ENCODE results near the gene POMT2. TPM values are rescaled to one million over a fixed set of nuclear protein-coding genes. Genes with fewer than 3 reads are reported as not detected.

POMT2 gene
- total RNA-seq, 1 donor: 2.8 TPM

DNA sequence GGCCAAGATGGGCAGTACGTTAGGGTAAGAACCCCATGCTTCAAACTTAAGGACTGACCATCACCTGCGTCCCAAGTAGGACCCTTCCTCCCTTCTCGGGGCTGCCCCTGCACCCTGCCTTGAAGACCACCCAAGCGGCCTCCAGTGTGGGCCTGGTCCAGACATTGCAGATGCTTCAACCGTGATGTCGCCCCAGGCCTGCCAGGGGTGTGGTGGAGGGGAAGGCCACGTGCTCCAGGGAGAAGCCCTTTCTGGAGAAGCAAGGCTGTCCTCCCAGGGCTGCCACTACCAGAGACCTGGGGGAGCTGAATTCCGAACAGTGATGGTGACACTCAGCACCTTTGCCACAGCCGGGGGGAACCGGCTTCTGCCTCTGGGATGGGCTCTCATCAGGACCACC, 63.0 kb downstream of the POMT2 start:
- Histone ChIP-seq H3K9me3 (ENCODE audit: low read depth, low read length) (no peaks in the 10 kb centered on the region), H3K4me1 (ENCODE audit: insufficient read depth, low read length) (no peaks in the 10 kb centered on the region), H3K27me3 (ENCODE audit: insufficient read depth, low read length) (no peaks in the 10 kb centered on the region), H3K4me3 (ENCODE audit: low read length) (no peak overlapping the region)

- H3K4me3 ChIP-seq (ENCODE audit: low read length): no peak overlapping the region
- H3K9me3 ChIP-seq (ENCODE audit: low read depth, low read length): no peaks in the 10 kb centered on the region
- H3K4me1 ChIP-seq (ENCODE audit: insufficient read depth, low read length): no peaks in the 10 kb centered on the region
- H3K27me3 ChIP-seq (ENCODE audit: insufficient read depth, low read length): no peaks in the 10 kb centered on the region
Observed at GRCh38 chr14:77256694-77257093, 64.0 kb downstream of the POMT2 start.

DNA sequence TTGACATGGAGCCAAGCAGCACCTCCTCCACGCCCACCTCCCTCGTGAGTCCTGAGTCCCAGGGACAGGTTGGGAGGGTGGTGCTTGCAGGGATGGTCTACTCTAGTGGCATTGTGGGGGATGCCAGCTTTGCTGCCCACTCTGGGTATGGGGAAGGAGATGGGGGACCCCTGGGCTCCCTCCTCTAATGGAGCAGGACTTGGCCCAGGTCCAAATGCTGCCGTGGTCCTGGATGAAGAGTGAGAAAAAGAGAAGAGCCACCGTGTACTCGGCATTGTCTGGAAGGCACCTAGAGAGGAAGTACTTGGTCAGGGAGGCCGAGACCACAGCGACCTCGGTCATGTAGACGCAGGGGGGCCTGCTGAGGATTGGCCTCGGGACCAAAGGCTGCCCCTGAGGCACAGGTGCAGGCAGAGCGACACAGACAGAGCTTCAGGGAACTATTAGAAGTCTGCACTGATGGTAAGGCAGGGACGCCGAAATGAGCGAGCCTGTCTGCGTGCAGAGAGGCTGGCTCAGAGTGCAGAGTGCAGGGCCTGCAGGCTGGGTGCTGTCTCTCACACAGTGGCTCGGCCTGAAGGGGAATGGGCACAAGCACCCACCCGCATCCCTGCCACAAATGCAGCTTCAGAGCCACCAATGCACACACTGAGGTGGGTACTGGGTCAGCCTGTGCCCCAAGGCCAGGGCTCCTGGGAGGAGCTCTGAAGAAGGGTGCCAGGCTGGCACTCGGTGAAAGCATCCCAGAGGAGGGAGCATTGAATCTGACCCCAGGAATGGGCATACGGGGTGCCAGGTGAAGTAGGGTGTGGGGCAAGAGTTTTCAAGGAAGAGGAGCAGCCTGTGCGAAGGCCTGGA, 67.1 kb downstream of the POMT2 start:
- Histone ChIP-seq H3K9me3 (ENCODE audit: low read depth, low read length) (no peaks in the 10 kb centered on the region), H3K4me1 (ENCODE audit: insufficient read depth, low read length) (no peaks in the 10 kb centered on the region), H3K27me3 (ENCODE audit: insufficient read depth, low read length) (no peaks in the 10 kb centered on the region), H3K4me3 (ENCODE audit: low read length) (no peak overlapping the region)

- H3K27me3 ChIP-seq (ENCODE audit: insufficient read depth, low read length): no peaks in the 10 kb centered on the region
- no peaks in the 10 kb centered on the region for H3K9me3 ChIP-seq (ENCODE audit: low read depth, low read length)
- H3K4me3 ChIP-seq (ENCODE audit: low read length): no peak overlapping the region
Observed at GRCh38 chr14:77251870-77252269, 68.8 kb downstream of the POMT2 start.

GRCh38 chr14:77250927-77251326, 69.8 kb downstream of the POMT2 start:
- H3K9me3 ChIP-seq (ENCODE audit: low read depth, low read length): no peaks in the 10 kb centered on the region
- no peaks in the 10 kb centered on the region for H3K27me3 ChIP-seq (ENCODE audit: insufficient read depth, low read length)
- H3K4me1 ChIP-seq (ENCODE audit: insufficient read depth, low read length): no peaks in the 10 kb centered on the region
- no peak overlapping the region for H3K4me3 ChIP-seq (ENCODE audit: low read length)

More at GRCh38 chr14:77251870-77252269, 68.8 kb downstream of the POMT2 start:
- no peaks in the 10 kb centered on the region for H3K4me1 ChIP-seq (ENCODE audit: insufficient read depth, low read length)

DNA sequence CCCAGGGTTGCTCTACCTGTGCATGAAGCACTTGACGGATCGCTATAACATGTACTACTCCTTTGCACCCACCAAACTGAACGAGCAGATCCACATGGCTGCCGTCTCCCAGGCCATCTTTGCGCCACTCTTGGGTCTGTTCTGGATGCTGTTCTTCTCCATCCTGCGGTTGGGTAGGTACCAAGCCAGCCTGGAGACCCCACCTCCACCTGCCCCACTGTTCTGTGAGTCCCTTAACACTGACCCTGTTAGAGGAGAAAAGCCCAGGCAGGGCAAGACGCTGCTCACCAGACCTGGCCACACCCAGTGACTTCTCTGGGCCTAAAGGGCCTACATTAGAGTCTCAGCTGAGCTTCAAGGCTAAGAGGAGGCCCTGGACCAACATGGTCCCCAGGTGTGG, 71.4 kb downstream of the POMT2 start:
- Histone ChIP-seq H3K27me3 (ENCODE audit: insufficient read depth, low read length) (no peaks in the 10 kb centered on the region), H3K4me1 (ENCODE audit: insufficient read depth, low read length) (no peaks in the 10 kb centered on the region), H3K9me3 (ENCODE audit: low read depth, low read length) (no peaks in the 10 kb centered on the region), H3K4me3 (ENCODE audit: low read length) (no peak overlapping the region)

- no peaks in the 10 kb centered on the region for H3K27me3 ChIP-seq (ENCODE audit: insufficient read depth, low read length)
- no peak overlapping the region for H3K4me3 ChIP-seq (ENCODE audit: low read length)
- H3K9me3 ChIP-seq (ENCODE audit: low read depth, low read length): no peaks in the 10 kb centered on the region
- no peaks in the 10 kb centered on the region for H3K4me1 ChIP-seq (ENCODE audit: insufficient read depth, low read length)
Observed at GRCh38 chr14:77248666-77249065, 72.0 kb downstream of the POMT2 start.

GRCh38 chr14:77246784-77247183, 73.9 kb downstream of the POMT2 start:
- Histone ChIP-seq H3K9me3 (ENCODE audit: low read depth, low read length) (no peaks in the 10 kb centered on the region), H3K27me3 (ENCODE audit: insufficient read depth, low read length) (no peaks in the 10 kb centered on the region), H3K4me3 (ENCODE audit: low read length) (no peak overlapping the region), H3K4me1 (ENCODE audit: insufficient read depth, low read length) (peaks cover 4% of the 10 kb centered on the region)

DNA sequence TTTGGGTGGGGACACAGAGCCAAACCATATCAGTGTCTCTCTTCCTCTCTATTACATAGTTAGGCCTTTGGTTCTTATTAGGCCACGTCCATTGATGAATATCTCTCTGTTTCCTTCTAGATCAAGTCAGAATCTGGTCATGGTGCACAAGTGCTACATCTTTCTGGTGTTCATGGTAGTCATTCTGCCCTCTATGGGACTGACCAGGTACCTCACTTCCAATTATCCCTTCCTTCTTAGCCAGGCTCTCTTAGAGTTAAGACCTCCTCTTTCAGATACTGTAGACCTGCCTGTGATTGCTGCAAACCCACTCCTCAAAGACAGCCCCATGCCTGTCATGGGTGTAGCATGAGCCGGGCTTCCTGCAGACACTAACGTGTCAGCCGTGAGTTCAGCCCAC, 74.9 kb downstream of the POMT2 start:
- Histone ChIP-seq H3K9me3 (ENCODE audit: low read depth, low read length) (no peaks in the 10 kb centered on the region), H3K27me3 (ENCODE audit: insufficient read depth, low read length) (no peaks in the 10 kb centered on the region), H3K4me3 (ENCODE audit: low read length) (no peak overlapping the region), H3K4me1 (ENCODE audit: insufficient read depth, low read length) (peaks cover 4% of the 10 kb centered on the region)

DNA sequence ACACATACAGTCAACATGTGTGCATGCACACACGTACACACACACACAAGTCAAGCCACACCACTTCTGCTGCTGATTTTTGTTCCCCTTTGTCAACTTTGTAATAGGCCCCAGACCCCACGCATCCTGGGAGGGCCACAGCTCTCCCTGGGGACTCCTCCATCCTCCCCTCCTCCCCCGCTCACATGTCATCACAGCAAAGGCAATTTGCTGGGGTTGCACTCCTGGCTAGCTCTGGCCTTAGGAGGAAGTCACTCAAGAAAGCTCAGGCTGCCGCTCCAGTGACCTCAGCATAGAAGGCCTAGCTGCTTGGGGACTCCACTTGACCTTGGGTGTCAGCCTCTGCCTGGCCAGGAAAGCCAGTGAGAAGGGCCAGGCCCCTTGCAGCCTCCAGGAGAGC, 76.8 kb downstream of the POMT2 start:
- no peaks in the 10 kb centered on the region for H3K27me3 ChIP-seq (ENCODE audit: insufficient read depth, low read length)
- peaks cover 4% of the 10 kb centered on the region for H3K4me1 ChIP-seq (ENCODE audit: insufficient read depth, low read length)
- no peaks in the 10 kb centered on the region for H3K9me3 ChIP-seq (ENCODE audit: low read depth, low read length)
- no peak overlapping the region for H3K4me3 ChIP-seq (ENCODE audit: low read length)

GRCh38 chr14:77242752-77243151, 77.9 kb downstream of the POMT2 start:
- Histone ChIP-seq H3K4me3 (ENCODE audit: low read length) (no peak overlapping the region), H3K9me3 (ENCODE audit: low read depth, low read length) (no peaks in the 10 kb centered on the region), H3K4me1 (ENCODE audit: insufficient read depth, low read length) (peaks cover 4% of the 10 kb centered on the region), H3K27me3 (ENCODE audit: insufficient read depth, low read length) (no peaks in the 10 kb centered on the region)

DNA sequence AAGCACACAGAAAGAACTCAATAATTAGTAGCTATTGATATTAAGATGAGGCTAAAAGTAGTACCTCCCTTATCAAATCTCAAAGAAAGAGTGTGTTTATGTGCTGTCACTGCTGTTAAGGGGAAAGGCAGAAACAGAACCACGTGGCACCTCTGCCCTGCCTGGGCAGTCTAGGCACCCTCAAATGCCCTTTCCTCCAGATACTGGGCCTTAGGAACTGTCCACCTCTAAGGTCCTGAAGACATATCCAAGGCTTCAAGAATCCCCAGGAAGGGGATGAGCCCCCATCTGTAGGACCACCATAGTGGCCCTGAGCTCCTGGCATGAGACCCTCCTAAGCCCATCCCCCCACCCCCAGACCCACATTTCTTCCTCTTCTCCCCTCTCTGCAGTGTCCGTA, 78.7 kb downstream of the POMT2 start:
- Histone ChIP-seq H3K4me1 (ENCODE audit: insufficient read depth, low read length) (peaks cover 4% of the 10 kb centered on the region), H3K27me3 (ENCODE audit: insufficient read depth, low read length) (no peaks in the 10 kb centered on the region), H3K4me3 (ENCODE audit: low read length) (no peak overlapping the region), H3K9me3 (ENCODE audit: low read depth, low read length) (no peaks in the 10 kb centered on the region)

DNA sequence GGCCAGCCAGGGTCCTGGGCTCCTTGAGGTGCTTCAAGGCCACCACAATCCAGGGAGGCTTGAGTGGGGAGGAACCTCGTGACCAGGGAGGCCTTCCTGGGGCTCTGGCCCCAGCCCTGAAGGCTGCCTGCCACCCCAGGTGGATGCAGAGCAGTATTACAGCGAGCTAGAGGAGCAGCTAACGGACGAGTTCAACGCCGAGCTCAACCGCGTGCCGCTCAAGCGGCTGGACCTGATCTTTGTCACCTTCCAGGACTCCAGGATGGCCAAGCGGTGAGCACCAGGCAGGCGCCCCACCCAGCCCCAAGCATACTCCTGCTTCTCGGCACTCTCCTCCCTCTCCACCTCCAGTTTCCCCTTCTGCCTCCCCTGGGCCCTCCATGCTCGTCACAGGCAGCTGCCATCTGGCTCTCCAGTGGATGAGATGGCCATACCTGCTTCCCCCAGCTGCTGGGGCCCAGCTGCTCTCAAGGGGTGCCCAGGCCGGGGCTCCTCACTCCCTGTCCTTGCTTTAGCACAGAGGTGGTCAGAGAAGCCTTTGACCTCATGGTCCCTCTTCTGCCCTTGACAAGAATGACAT, 80.3 kb downstream of the POMT2 start:
- no peak overlapping the region for H3K4me3 ChIP-seq (ENCODE audit: low read length)
- no peaks in the 10 kb centered on the region for H3K27me3 ChIP-seq (ENCODE audit: insufficient read depth, low read length)
- no peaks in the 10 kb centered on the region for H3K9me3 ChIP-seq (ENCODE audit: low read depth, low read length)
- H3K4me1 ChIP-seq (ENCODE audit: insufficient read depth, low read length): peaks cover 4% of the 10 kb centered on the region

- Histone ChIP-seq H3K4me3 (ENCODE audit: low read length) (no peak overlapping the region), H3K27me3 (ENCODE audit: insufficient read depth, low read length) (no peaks in the 10 kb centered on the region), H3K9me3 (ENCODE audit: low read depth, low read length) (no peaks in the 10 kb centered on the region), H3K4me1 (ENCODE audit: insufficient read depth, low read length) (peaks cover 4% of the 10 kb centered on the region)
Observed at GRCh38 chr14:77239412-77239811, 81.3 kb downstream of the POMT2 start.

DNA sequence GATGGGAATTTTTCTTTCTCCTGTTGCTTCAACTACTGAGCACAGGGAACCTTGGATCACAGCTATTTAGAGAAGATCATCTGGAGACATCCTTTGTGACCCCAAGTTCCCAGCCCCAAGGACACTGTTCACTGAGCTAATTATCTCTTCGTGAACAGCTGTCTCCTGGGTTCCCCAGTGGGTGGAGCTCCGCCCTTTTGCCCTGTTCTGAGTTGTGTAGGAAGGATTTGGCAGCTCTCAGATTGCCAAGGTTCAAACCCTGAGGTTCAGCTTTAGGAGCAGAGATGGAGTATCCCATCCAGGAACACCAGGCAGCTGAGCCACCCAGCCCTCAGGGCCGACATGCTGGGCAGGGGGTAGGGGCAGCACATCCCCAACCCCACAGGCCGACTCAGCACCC, 81.7 kb downstream of the POMT2 start:
- Histone ChIP-seq H3K9me3 (ENCODE audit: low read depth, low read length) (no peaks in the 10 kb centered on the region), H3K4me3 (ENCODE audit: low read length) (no peak overlapping the region), H3K4me1 (ENCODE audit: insufficient read depth, low read length) (peaks cover 4% of the 10 kb centered on the region), H3K27me3 (ENCODE audit: insufficient read depth, low read length) (no peaks in the 10 kb centered on the region)

DNA sequence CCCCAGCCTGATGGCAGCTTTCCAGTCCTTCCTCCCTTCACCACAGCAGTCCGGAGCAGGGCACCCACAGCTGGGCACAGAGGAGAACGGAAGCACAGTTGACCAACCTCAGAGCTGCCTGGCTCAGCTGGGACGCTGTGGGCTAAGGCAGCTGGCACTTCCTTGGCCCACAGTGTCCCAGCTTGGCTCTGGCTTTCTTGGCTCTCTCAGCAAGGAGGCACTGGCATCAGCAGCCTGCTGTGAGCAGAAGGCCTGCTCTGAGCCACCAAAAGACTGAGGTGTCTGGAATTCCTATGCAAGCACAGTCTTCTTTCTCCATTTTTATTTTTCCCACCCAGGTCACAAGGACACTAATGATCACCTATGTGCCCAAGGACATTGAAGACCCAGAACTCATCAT, 82.3 kb downstream of the POMT2 start:
- peaks cover 4% of the 10 kb centered on the region for H3K4me1 ChIP-seq (ENCODE audit: insufficient read depth, low read length)
- no peak overlapping the region for H3K4me3 ChIP-seq (ENCODE audit: low read length)
- H3K9me3 ChIP-seq (ENCODE audit: low read depth, low read length): no peaks in the 10 kb centered on the region
- no peaks in the 10 kb centered on the region for H3K27me3 ChIP-seq (ENCODE audit: insufficient read depth, low read length)
